ENCODE measurements around the gene AASDHPPT. TPM values are rescaled to one million over a fixed set of nuclear protein-coding genes. Genes with fewer than 3 reads are reported as not detected.

The AASDHPPT gene
- total and polyA plus RNA-seq, 9 of the 15 experiments (the other 6 are each of a cell fraction or from before 2014, with no cell fraction given): 48.7 to 115 (median 69.0) TPM

GRCh38 chr11:106076919-106077608, 398 bp upstream of the AASDHPPT start, which contains the start of gene KBTBD3 (continued):
- TF ChIP-seq, protein P1, sequence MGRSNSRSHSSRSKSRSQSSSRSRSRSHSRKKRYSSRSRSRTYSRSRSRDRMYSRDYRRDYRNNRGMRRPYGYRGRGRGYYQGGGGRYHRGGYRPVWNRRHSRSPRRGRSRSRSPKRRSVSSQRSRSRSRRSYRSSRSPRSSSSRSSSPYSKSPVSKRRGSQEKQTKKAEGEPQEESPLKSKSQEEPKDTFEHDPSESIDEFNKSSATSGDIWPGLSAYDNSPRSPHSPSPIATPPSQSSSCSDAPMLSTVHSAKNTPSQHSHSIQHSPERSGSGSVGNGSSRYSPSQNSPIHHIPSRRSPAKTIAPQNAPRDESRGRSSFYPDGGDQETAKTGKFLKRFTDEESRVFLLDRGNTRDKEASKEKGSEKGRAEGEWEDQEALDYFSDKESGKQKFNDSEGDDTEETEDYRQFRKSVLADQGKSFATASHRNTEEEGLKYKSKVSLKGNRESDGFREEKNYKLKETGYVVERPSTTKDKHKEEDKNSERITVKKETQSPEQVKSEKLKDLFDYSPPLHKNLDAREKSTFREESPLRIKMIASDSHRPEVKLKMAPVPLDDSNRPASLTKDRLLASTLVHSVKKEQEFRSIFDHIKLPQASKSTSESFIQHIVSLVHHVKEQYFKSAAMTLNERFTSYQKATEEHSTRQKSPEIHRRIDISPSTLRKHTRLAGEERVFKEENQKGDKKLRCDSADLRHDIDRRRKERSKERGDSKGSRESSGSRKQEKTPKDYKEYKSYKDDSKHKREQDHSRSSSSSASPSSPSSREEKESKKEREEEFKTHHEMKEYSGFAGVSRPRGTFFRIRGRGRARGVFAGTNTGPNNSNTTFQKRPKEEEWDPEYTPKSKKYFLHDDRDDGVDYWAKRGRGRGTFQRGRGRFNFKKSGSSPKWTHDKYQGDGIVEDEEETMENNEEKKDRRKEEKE (IDR thresholded peaks at IDR 0.05; ENCODE audit: borderline replicate concordance in 1 of 2, control insufficient read depth in 1 of 2, low read depth in 2 of 2, low read length in 1 of 2): no peak
- TF ChIP-seq RBM15 (IDR thresholded peaks at IDR 0.05; ENCODE audit: insufficient read depth, low read length): no peak
- TF ChIP-seq GATAD2A (IDR thresholded peaks at IDR 0.05): no peak
- TF ChIP-seq CAMTA2 (CRISPR knock-in tag; conservative IDR thresholded peaks at IDR 0.05): no peak
- no peak for TF ChIP-seq SMAD4 (CRISPR knock-in tag; conservative IDR thresholded peaks at IDR 0.05)
- peak; percentile 58; the same call in 1 of the 2 replicates for TF ChIP-seq PHF8 (IDR thresholded peaks at IDR 0.05; ENCODE audit: borderline replicate concordance, low read length)
- TF ChIP-seq SMARCC2 (IDR thresholded peaks at IDR 0.05; ENCODE audit: low read depth): peak; percentile 67; the same call in 1 of the 2 replicates
- TF ChIP-seq PHTF2 (CRISPR knock-in tag; IDR thresholded peaks at IDR 0.05): no peak
- TF ChIP-seq NR4A1 (CRISPR knock-in tag; IDR thresholded peaks at IDR 0.05): peak; percentile 45; the same call in 1 of the 2 replicates
- no peak for TF ChIP-seq NR4A1 (tag; IDR thresholded peaks at IDR 0.05)
- TF ChIP-seq LCOR (CRISPR knock-in tag; IDR thresholded peaks at IDR 0.05): no peak; the same call in none of the 2 replicates
- no peak for TF ChIP-seq NR3C1 (CRISPR knock-in tag; IDR thresholded peaks at IDR 0.05)
- no peak for TF ChIP-seq E4F1 (CRISPR knock-in tag; IDR thresholded peaks at IDR 0.05; ENCODE audit: borderline replicate concordance)
- TF ChIP-seq ZBTB17 (CRISPR knock-in tag; IDR thresholded peaks at IDR 0.05): peak; percentile 41; the same call in 1 of the 2 replicates
- TF ChIP-seq SMARCA5 (IDR thresholded peaks at IDR 0.05): peak; percentile 52; the same call in 1 of the 2 replicates
- TF ChIP-seq EGR1 (conservative IDR thresholded peaks at IDR 0.05): peak; percentile 78
- TF ChIP-seq CREB5 (CRISPR knock-in tag; IDR thresholded peaks at IDR 0.05): no peak
- TF ChIP-seq TSC22D4 (tag; IDR thresholded peaks at IDR 0.05): no peak
- TF ChIP-seq, protein P2, sequence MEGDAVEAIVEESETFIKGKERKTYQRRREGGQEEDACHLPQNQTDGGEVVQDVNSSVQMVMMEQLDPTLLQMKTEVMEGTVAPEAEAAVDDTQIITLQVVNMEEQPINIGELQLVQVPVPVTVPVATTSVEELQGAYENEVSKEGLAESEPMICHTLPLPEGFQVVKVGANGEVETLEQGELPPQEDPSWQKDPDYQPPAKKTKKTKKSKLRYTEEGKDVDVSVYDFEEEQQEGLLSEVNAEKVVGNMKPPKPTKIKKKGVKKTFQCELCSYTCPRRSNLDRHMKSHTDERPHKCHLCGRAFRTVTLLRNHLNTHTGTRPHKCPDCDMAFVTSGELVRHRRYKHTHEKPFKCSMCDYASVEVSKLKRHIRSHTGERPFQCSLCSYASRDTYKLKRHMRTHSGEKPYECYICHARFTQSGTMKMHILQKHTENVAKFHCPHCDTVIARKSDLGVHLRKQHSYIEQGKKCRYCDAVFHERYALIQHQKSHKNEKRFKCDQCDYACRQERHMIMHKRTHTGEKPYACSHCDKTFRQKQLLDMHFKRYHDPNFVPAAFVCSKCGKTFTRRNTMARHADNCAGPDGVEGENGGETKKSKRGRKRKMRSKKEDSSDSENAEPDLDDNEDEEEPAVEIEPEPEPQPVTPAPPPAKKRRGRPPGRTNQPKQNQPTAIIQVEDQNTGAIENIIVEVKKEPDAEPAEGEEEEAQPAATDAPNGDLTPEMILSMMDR (IDR thresholded peaks at IDR 0.05 in 2 of 3, conservative IDR thresholded peaks at IDR 0.05 in 1 of 3; ENCODE audit: insufficient read depth in 2 of 3, low read depth in 1 of 3, low read length in 3 of 3): peak; percentile 39 to 67 (median 61); a peak in 5 of 6 replicates
- TF ChIP-seq BHLHE40 (IDR thresholded peaks at IDR 0.05; ENCODE audit: low read length): no peak

All from K562 (cell line).